ENCODE measurements around the gene PABPC1L. TPM values are rescaled to one million over a fixed set of nuclear protein-coding genes. Genes with fewer than 3 reads are reported as not detected.

Gene PABPC1L
- total and polyA plus RNA-seq, 2 of the 13 experiments (the other 11 are each of a cell fraction or from before 2014, with no cell fraction given) = 30.8 to 252 TPM

GRCh38 chr20:44896583-44896982 is 13.3 kb upstream of the PABPC1L start (continued):
- TF ChIP-seq HNF1A (IDR thresholded peaks at IDR 0.05; ENCODE audit: low read depth) (no peak), HNF1A (CRISPR knock-in tag; IDR thresholded peaks at IDR 0.05; ENCODE audit: borderline replicate concordance) (no peak), ZC3H13 (CRISPR knock-in tag; IDR thresholded peaks at IDR 0.05) (no peak), ZKSCAN5 (CRISPR knock-in tag; IDR thresholded peaks at IDR 0.05) (no peak), ATF5 (CRISPR knock-in tag; IDR thresholded peaks at IDR 0.05; ENCODE audit: low read depth) (no peak), ZEB1 (IDR thresholded peaks at IDR 0.05; ENCODE audit: insufficient replicate concordance, low read depth) (no peak), ZNF446 (CRISPR knock-in tag; IDR thresholded peaks at IDR 0.05) (no peak), CENPX (CRISPR knock-in tag; IDR thresholded peaks at IDR 0.05) (no peak), HMGXB3 (CRISPR knock-in tag; IDR thresholded peaks at IDR 0.05; ENCODE audit: borderline replicate concordance) (peak; percentile 76; the same call in 1 of the 2 replicates), IRF1 (CRISPR knock-in tag; IDR thresholded peaks at IDR 0.05; ENCODE audit: low read depth) (no peak), ZNF441 (CRISPR knock-in tag; IDR thresholded peaks at IDR 0.05; ENCODE audit: borderline replicate concordance) (no peak), IRF9 (CRISPR knock-in tag; IDR thresholded peaks at IDR 0.05; ENCODE audit: borderline replicate concordance) (no peak), GABPA (IDR thresholded peaks at IDR 0.05; ENCODE audit: low read depth, low read length) (no peak), GABPA (CRISPR knock-in tag; IDR thresholded peaks at IDR 0.05; ENCODE audit: low read depth) (0 out of 2 replicates have a peak, but pooled peaks have one; percentile 55), FOXP4 (CRISPR knock-in tag; IDR thresholded peaks at IDR 0.05) (0 out of 2 replicates have a peak, but pooled peaks have one; percentile 25)

Data from HepG2 (cell line).